Stimulated activated CD8-positive, alpha-beta memory T cell treated with anti-CD3 and anti-CD28 coated beads, Interleukin-7, amount 100 ng/mL, for 4 hours (primary cell): ENCODE results near the gene AQP12B.

Source experiments
- DNase-seq, 2 donors: peaks; one replicate each; pipeline ENCODE4 v3.0.0-alpha.2; 2020; ENCODE audit warnings: low read depth in 2 of 2

AQP12B gene

DNA sequence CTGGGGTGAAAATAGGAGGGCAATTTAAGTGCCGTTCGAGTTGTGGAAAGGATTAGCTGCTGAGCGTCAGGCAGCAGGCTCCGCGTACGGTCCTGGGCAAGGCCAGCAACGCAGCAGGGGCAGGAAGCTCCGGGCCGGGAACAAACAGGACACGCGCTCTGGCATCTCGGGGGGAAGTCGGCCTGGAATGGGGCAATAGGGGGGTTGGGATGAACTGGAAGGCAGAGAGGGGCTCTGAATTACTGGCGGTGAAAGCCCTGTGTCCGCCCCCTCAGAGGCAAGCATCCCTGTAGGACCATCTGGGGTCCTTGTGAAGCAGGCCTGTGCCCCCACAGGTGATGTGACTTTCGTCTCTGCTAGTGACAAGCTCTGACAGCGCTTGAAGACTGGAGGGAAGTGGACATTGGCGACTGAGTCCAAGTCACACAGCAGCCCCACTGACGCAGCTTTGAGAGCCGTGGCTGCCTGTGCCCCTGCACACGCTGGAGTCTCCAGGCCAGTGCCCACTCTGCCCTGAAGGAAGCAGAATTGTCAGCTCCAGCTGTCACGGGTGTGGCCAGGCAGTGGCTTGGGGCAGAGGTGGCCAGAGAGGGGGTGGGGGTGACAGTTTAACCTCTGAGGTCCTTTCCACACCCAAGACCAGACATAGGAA lies 35.1 kb downstream of the AQP12B start:
- DNase-seq = no peak

DNA sequence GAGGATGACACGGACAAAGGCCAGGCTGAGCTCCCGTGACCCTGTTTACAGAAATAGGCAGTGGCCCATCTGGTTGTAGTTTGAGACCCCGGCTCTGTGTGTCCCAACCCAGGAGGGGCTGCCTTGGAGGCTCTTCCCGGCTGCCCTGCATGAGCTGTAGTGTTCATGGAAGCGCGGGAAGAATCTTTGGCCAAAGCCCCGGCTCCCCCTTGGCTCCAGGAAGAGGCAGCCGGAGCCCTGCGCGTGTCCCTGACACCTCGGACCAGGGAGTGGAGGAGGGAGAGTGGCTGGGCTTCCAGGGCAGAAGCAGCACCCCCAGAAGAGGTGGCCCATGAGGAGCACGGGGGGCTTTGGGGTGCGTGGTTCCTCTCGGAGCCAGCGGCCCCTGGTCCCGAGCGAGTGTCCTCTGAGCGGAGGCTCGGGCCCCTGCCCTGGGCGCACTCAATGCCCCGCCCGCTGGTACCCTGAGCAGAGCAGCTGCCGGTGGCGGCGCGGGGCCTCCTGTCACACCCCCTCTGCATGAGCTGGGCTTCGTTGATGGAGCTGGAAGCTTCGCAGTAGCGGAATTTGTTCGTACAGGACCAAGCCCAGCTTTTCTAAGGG lies 35.7 kb downstream of the AQP12B start:
- no peak for DNase-seq

DNA sequence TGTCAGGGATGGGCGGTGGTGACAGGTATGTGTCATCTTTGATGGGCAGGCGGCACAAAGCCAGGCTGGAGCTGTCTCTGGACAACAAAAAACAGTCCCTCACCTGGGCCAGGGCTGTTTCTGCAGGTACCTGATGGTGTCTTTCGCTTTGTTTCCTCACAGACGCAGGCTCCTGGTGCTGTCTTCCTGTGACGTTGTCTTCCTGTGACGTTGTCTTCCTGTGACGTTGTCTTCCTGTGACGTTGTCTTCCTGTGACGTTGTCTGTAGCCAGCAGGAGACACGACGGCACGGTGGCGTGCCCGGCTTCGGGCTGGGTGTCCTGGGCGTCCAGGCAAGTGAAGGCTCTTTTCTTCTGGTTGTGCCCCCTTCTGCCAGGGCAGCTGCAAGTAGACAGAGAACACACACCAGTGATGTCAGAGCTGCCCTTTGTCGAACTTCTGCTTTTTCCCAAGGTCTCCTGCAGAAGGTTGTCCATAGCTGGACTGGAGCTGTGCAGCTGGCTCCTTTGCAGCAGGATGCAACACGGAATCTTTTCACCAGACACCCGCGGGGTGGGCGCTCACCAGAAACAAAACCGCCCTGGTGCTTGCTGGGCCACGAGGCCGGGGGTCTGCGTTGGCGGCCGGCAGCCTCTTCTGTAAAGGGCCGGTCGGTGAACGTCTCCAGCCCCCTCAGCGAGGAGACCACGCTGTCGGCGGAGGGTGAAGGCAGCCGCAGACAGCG lies 36.3 kb downstream of the AQP12B start:
- DNase-seq = no peak

DNA sequence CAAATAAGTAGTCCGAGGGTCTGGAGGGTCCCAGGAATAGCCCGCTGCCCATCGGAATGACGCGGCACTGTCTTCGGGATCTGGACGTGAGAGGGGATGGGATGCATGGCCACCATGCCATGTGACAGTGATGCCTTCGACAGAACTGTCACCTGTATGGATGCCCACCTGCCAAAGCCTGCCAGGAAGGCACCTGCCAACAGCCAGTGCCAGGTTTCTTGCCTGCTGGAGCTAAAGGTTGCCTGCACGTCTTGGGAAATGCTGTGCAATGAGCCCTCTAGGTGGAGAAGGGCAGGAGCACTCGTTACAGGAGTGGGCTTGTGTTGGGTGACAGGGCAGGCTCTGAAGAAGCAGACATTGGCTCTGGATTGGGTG lies 36.9 kb downstream of the AQP12B start:
- no peak for DNase-seq

DNA sequence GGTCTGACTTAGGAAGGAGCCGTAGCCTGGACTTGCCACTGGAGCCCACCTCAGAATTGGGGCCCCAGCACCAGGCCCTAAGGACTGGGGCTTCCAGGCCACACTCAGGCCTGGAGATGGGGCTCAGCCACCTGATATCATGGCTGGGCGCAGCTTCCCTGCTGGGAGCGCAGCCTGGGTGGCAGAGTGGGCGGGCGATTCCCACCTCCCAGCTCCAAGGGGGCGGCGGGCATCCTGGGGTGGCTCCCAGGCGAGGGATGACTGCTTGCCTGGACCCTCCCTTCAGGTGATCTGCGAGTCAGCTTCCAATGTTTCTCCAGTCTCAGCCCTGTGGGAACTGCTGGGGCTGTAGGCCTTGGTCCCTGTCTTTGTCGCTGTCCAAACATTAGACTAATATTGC lies 37.3 kb downstream of the AQP12B start:
- DNase-seq = no peak

DNA sequence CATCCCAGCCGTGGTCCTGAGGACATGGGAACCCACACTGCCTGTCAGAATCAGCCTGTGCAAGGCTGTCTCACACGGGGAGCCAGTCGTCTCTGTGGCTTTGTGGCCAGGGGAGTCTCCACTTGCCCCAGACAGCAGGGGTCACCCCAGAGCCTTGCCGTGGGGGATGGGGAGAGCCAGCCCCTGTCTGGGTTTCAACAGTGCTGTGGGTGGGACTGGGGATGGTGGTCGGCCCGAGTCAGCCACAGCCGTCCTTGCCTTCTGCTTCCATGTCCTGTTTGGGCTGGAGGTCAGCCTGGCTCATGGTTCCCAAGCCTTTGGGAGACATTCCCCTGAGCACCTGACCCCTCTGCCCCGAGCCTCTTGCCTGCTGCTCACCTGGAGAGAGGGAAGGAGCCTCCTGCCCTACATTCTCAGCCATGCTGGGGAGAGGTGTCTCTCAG lies 37.8 kb downstream of the AQP12B start:
- no peak for DNase-seq

DNA sequence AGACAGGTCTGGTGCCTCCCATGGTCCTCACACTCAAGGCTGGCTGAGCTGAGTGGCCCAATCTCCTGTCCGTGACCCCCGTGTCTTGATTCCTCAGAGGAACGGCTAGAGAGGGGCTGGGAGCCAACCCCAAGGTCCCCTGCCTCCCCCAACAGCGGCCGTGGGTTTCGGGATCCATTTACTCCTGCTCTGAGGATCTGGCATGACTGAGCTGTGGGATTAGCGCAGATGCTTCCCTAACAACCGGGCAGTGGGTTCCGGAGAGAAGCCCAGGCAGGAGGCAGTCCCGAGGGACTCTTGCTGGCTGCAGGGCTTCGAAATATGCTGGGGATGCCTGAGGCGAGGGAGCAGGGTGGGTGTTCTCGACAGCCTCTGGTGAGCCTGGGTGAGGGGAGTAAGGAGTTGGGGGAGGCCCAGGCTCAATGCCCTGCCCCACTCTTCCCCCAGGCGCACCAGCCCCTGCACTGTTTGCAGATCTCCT lies 38.5 kb downstream of the AQP12B start:
- DNase-seq = no peak

DNA sequence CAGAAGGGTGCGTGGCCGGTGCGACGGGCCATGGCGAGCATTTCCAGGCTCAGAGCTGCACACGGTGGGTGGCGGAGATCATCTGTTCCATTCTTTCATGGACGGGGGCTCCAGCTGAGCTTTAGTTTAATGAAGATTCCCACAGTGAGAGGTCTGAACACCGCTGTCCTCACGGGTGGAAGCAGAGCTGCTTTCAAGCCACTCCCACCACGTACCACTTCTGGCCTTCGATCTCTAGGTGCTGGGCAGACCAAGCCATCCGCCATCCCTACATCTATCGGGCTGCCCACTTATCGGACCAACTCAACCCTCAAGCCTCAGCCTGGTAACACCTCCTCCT lies 38.9 kb downstream of the AQP12B start:
- no peak for DNase-seq

DNA sequence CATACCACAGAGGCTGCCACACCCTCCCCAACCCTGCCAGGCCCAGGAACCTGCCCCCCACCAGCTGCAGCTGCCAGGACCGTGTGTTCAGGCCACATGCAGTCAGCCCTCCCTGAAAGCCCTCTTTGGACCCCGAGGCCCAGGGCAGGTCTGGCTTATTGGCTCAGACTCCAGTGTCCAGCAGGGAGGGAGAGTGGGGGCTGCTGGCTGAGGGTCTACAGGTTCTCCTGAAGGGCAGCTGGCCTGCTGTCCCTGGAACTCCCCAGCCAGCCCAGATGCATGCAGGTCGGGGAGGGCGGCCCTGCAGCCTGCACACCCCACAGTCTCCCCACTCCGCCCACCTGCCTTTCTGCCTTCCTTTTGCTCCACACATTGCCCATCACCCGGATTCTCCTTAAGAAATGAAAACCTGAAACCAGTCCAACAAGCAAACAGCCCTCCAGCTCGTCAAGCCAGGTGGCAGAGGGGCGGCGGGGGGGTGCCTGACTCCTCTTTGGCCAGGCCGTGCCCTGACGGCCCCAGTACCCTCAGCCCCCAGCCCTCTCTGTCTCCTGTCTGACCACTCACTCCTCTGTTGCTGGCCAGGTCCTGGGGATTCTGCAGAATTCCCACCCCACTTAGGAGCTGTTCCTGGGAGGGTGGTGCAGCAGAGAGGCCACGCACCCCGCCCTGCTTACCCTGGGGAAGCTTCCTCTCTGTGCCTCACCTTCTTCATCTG lies 39.4 kb downstream of the AQP12B start:
- DNase-seq = no peak

DNA sequence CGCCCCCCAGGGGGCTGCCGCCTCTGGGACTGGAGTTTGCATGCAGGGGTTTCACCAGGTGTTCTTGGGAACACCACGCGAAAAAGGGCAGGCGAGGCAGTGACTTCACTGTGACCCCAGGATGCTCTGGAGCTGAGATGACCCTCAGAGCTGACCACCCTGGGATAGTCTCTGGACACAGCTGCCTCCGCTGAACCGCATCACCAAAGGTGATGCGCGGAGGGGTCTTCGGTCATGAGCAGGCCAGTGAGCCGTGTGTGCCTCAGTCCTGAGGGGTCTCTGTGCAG lies 39.9 kb downstream of the AQP12B start:
- DNase-seq = no peak

DNA sequence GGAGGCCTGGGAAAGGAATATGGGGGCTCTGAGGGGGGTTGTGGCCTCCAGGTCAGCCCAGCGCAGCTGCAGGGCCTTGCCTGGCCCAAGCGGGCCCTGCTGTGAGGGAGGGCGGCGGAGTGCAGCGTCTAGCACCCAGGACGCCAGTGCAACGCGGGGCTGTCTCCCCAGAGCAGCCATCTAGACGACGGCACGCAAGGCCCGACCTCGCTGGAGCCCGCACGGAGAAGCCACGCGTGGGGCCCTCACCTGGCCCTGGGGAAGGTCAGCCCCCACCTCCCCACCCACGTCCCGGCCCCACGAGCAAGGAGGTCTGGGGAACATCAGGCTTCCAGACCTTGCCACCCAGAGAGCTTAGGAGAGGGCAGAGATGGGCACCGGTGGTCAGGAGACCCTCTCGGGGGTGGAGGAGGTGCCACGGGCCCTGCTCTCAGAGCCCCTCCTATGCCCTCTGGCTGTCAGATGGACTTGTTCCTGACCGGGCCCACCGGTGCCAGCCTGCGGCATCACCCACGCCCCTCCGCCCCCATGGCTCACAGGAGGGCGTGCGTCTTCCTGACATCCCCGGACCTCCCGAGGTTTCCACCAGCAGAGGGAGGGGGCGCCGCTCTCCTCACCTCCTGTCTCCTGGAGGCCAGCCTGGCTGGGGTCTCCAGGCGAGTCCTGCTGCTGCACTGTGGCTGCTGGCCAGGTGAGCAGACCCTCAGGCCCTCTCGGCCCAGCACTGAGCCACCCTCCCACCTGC lies 40.5 kb downstream of the AQP12B start:
- DNase-seq = no peak

DNA sequence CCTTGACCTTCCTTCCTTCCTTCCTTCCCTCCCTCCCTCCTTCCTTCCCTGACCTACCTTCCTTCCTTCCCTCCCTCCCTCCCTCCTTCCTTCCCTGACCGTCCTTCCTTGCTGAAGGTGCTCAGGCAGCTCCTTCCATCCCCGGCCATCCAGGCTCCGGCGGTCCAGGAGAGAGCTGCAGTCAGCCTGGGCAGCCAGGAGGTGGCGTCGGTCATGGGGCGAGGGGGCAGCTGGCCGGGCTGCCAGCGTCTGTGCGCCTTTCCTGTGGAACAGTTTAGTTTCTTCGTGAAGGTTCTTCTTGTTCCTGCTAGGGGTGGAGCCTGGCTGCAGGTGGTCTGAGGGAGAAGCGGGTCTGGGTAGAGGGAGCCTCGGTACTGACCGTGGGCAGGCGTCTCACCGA lies 41.7 kb downstream of the AQP12B start:
- no peak for DNase-seq

DNA sequence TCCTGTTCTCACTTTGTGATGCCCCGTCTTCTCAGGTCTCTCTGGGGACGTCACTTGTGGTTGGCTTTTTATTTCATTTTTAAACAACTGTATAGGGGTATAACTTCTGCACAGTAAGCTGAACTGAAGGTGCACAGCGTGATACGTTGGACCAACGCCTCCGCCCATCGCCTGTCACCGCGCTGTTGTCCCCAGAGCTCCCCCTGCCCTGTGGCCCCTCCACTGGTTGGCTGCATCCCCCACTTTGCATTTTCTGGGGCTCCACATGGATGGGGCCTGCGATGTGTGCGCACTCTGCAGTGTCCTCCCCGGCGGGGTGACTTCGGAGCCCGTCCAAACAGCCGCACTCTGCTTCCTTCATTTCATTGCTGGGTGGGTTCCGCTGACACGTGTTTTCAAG lies 43.1 kb downstream of the AQP12B start:
- no peak for DNase-seq

DNA sequence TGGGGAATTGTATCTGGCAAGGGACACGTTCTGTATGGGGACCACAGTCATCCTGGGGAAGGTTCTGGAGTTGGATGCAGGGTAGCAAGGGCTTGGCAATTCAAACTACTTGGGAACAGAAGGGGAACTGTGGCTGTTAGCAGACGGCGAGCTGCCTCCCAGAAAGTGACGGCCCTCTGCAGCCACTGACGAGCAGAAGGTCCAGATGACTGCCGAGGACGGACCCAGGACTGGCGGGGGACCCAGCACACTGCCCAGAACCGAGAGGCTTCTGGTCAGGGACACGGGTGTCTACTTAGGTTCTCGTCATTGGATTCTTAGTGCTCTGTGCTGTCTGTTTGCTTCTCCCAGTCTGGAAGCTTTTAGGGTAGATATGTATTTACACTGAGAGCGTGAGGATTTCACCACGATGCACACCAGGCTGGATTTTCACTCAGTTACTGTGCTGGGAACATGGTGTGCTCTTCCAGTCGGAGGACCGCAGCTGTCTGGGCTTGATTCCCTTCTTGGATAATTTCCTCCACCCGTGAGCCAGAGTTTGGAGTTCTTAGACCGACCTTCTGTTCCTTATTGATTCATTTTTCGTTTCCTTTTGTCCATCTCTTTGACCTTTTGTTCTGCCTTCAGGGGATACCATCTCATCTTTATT lies 44.0 kb downstream of the AQP12B start:
- DNase-seq = no peak

DNA sequence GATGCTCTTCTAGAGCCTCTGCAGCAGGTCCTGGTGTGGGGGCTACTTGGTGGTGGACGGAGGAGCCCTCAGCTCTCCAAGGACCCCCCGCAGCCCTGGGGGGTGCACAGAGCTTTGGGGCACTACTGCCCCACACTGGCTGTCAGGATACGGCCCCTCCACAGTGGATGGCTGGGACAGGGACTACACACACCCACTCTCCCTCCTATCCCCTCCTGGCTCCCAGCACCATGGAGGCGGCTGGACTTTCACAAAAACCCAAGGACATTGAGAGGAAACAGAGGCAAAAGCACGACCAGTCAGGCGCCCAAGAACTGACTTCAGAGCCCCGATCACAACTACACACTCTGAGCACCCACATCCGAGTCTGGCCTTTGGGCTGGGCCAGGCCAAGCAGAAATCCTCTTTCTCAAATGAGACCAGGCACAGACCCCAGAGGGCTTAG lies 44.8 kb downstream of the AQP12B start:
- DNase-seq = no peak

DNA sequence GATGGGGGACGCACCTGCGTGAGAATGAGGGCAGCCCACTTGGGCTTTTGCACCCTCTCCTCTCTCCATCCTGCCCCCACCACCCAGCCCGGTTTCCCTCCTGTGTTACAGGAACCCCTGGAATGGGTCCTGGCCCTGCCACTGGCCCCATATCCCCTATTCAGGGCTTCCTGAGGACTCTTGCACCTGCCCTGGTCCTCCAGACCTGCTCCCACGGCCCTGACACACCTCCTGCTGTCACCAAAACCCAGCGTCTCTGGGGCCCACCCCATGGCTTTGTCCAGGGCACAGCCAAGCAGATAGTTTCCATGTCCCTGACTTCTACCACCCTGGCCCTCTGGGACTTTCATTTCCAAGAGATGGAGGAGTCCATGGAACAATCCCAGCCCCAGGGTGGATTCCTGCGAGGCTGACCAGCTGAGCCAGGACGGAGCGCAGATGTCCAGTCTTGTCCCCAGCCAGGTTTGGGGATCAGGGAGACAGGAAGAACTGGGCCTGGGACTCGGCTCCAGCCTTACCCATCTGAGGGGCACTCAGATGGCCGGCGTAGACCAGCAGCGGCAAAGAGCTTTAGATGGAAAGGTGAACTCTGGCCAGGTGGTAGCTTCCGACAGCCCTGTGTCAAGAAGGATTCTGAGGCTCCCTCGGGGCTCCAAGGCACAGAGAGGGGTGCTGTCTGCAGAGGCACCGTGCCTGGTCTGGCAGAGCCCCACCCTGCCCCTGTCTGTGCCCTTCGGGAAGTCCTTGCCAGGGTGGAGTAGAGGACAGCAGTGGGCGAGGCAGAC lies 45.4 kb downstream of the AQP12B start:
- no peak for DNase-seq

DNA sequence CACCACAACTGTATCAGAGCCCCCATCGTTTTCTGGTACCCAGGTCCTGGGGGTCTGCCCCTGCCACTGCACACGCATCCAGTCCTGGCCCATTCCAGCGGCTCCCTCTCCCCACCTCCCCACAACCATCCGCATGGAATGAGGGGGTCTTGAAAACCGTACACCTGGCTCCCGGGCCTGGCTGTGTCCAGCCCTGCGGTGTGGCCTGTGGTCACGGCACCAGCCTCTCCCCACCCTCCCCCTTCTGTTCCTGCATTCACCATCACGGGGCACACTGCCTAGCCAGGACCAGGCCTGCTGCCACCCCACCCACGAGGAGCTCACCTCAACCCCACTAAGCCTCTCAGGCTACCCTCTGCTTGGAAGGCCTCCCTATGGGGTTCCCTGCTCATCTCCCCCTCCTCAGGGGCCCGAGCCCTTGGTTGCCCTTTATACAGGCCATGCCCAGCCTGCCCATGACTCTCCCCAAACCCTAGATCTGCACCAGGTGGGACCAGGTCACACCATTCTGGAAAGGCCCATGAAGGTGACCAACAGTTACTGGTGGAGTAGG lies 46.0 kb downstream of the AQP12B start:
- no peak for DNase-seq

DNA sequence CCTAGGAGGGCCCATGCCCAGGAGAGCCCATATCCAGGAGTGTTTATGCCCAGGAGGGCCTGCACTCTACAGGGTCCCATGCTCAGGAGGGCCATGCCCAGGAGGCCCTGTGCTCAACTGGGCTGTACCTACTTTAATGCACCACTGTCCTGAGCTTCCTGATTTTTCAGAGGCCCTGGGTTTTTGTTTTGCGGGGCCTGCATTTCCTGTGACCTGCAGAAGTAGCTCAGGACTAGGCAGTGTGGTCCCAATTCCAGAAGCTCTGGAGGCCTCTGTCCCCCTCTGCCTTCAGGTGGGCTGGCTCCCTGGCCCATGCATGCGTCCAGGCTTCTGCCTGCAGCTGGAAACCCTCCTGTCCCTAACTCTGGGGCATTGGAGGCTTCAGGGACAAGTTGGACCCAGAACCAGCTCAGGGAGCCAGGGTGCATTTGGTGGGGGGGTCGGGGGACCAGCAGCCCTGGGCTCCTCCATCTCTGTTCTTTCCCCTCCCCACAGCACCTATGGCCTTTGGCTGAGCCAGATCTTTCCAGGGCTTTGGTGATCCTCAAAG lies 46.6 kb downstream of the AQP12B start:
- no peak for DNase-seq

DNA sequence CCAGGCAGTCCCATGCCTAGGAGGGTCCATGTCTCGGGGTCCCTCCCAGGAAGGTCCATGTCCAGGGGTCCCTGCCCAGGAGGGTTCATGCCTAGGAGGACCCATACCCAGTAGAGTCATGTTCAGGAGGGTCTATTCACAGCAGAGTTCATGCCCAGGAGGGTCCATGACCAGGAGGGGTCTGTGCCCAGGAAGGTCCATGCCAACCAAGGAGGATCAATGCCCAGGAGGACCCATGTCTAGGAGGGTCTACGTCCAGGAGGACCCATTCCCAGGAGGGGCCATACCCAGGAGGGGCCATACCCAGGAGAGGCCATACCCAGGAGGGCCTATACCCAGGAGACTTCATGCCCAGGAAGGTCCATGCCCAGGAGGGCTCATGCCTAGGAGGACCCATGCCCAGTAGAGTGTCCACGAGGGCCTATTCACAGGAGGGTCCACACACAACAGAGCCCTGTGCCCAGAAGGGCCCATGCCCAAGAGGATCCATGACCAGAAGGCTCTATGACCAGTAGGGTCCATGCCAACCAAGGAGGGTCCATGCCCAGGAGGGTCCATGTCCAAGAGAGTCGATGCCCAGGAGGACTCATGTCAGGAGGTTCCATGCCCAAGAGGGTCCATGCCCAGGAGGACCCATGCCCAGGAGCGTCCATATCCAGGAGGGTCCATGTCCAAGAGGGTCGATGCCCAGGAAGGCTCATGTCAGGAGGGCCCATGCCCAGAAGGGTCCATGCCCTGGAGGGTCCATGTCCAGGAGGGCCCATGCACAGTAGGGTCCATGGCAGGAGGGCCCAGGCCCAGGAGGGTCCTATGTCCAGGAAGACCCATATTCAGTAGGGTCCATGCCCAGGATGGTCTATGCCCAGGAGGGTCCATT lies 47.3 kb downstream of the AQP12B start:
- no peak for DNase-seq
